Heart left ventricle (tissue), 13 donors: ENCODE measurements around the gene MRPL11.

Experiments used
- CTCF ChIP-seq, 12 donors: fragments of 200-600 bp; sonication (generic) in 4 of 12; IDR thresholded peaks; one replicate each; pipeline versions ENCODE4 v1.5.0 to v1.8.0; 2018 to 2022; ENCODE audit warnings: antibody characterized with exemption in 12 of 12, mild to moderate bottlenecking in 5 of 12
- POLR2A ChIP-seq, 2 donors: fragments of 450-650 bp; IDR thresholded peaks; one replicate each; pipeline ENCODE4 v1.6.1; 2017; ENCODE audit warnings: antibody characterized with exemption in 2 of 2, mild to moderate bottlenecking in 2 of 2, moderate library complexity in 2 of 2
- donor health status: ischemic (EF 13 %, LVEDD 7.1; RV severe dilation, severe dysfunction).
- donor health status: DM: no; HTN: yes; CAD: no.
- donor health status: DM: no; HTN: no; CAD: no.
- donor health status: ischemic (EF 25% LVEDD 6.9; RV normal size, moderate dysfunction).
- donor health status: ischemic (EF 25% LVEDD 5.7; RV mildly dilated, moderate dysfunction).
- donor health status: ischemic (EF 35%, LVEDD 5.7; RV mildly dilated, moderate dysfunction).
- donor health status: nonischemic (EF 11% LVEDD 7.7; RV severe dilation, severe dysfunction).
- donor health status: DM: yes; HTN: yes; CAD: no.
- donor health status: PGD.
- donor health status: ischemic (EF 29% LVEDD 5.4; RV normal size, mild dysfunction).
- donor health status: nonischemic (EF 23%, LVEDD 6.1; RV moderate dilation, normal function).

GRCh38 chr11:66465373-66466224, 27.0 kb upstream of the MRPL11 start:
- TF ChIP-seq CTCF (IDR thresholded peaks at IDR 0.05) (no peak), POLR2A (IDR thresholded peaks at IDR 0.05) (no peak)
